GM12878 (cell line): ENCODE data around the gene HSPA12A. TPM values are rescaled to one million over a fixed set of nuclear protein-coding genes. Genes with fewer than 3 reads are reported as not detected.

Experiments
- ATAC-seq: fragments of 200-7000 bp; cut with Tn5 transposase; 3 replicates; pipeline ENCODE4 v1.9.1; 2020; ENCODE audit warnings: mild to moderate bottlenecking, moderate library complexity
- BruUV-seq: library from RNA; stranded (reverse); fragments of 400-500 nt; replicated peaks from 2 replicates; lab custom pipeline; 2021; lab: Mats Ljungman, UMichigan
- CTCF ChIA-PET: fragments of 300-600 bp; sonication (Branson Sonifier 250); formaldehyde crosslinking; extraction: SDS; loops from one replicate; lab custom pipeline; 2021; ENCODE audit warnings: inconsistent platforms; lab: Yijun Ruan, JAX
- POLR2A ChIA-PET: fragments of 350-600 bp; formaldehyde crosslinking; extraction: SDS; loops from one replicate; lab custom pipeline; 2021; ENCODE audit warnings: inconsistent platforms; lab: Charles Lee
- RAD21 ChIA-PET: fragments of 300-600 bp; sonication (Branson Sonifier 250); formaldehyde crosslinking; loops from one replicate; lab custom pipeline; 2023; ENCODE audit warnings: antibody characterized with exemption; ENCODE audit not compliant: unreplicated experiment; lab: Charles Lee
- SMC1A ChIA-PET: fragments of 300-600 bp; sonication (Branson Sonifier 250); formaldehyde crosslinking; loops from one replicate; lab custom pipeline; 2023; ENCODE audit not compliant: unreplicated experiment, uncharacterized antibody; lab: Charles Lee
- DNase-seq: peaks from one replicate; pipeline ENCODE4 v3.0.0-alpha.2; 2011; ENCODE audit warnings: low read depth, low spot score
- FAIRE-seq: peaks from 3 replicates; lab custom pipeline; 2011; peaks lifted over from hg19 to GRCh38; lab: Jason Lieb, UNC
- H2AFZ ChIP-seq: 2 replicates; pipeline ENCODE4 v1.6.0; 2011; ENCODE audit warnings: low read depth, low read length, control low read depth; ENCODE audit not compliant: control insufficient read depth
- H3K27ac ChIP-seq: 2 replicates; pipeline ENCODE4 v1.5.1; 2011; ENCODE audit warnings: control low read depth; ENCODE audit not compliant: control insufficient read depth, insufficient read depth
- H3K27me3 ChIP-seq, 2 experiments: replicated peaks in 1 of 2; 2 replicates each; pipeline versions ENCODE4 v1.6.0 to v1.6.1; 2011; ENCODE audit warnings: low read length in 1 of 2; ENCODE audit not compliant: control insufficient read depth in 2 of 2, insufficient read depth in 2 of 2
- H3K36me3 ChIP-seq, 2 experiments: 2 replicates each; pipeline ENCODE4 v1.5.1; 2011; ENCODE audit warnings: low read length in 1 of 2; ENCODE audit not compliant: control insufficient read depth in 2 of 2, insufficient read depth in 2 of 2
- H3K4me1 ChIP-seq: 2 replicates; pipeline ENCODE4 v1.6.1; 2011; ENCODE audit warnings: mild to moderate bottlenecking, low read length, moderate library complexity, mixed read lengths; ENCODE audit not compliant: control insufficient read depth, insufficient read depth
- H3K4me2 ChIP-seq: 2 replicates; pipeline ENCODE4 v1.6.0; 2011; ENCODE audit warnings: control low read depth; ENCODE audit not compliant: control insufficient read depth, insufficient read depth
- H3K4me3 ChIP-seq: fragments of 200-600 bp; sonication (generic); 2 replicates; pipeline ENCODE4 v1.5.1; 2016
- H3K79me2 ChIP-seq: 2 replicates; pipeline ENCODE4 v1.6.0; 2011; ENCODE audit warnings: low read length; ENCODE audit not compliant: control insufficient read depth, insufficient read depth
- H3K9ac ChIP-seq: 2 replicates; pipeline ENCODE4 v1.8.0; 2011; ENCODE audit warnings: low read length, control low read depth, mixed read lengths; ENCODE audit not compliant: control insufficient read depth, insufficient read depth
- H3K9me3 ChIP-seq: replicated peaks from 3 replicates; pipeline ENCODE4 v1.5.1; 2011; ENCODE audit warnings: mild to moderate bottlenecking, low read length; ENCODE audit not compliant: control insufficient read depth, insufficient read depth
- H4K20me1 ChIP-seq: 2 replicates; pipeline ENCODE4 v1.6.0; 2011; ENCODE audit not compliant: control insufficient read depth, insufficient read depth
- ASH2L ChIP-seq: fragments of 300-600, 200-600 bp; sonication (generic); IDR thresholded peaks from 2 replicates; pipeline ENCODE4 v1.6.1; 2017; ENCODE audit warnings: low read depth, mild to moderate bottlenecking, borderline replicate concordance
- BACH1 ChIP-seq: fragments of 450-650 bp; IDR thresholded peaks from 2 replicates; pipeline ENCODE4 v1.6.1; 2017; ENCODE audit warnings: mild to moderate bottlenecking, borderline replicate concordance
- NBN ChIP-seq: fragments of 450-650 bp; IDR thresholded peaks from 2 replicates; pipeline ENCODE4 v1.6.1; 2016
- POLR2AphosphoS5 ChIP-seq: IDR thresholded peaks from 2 replicates; pipeline ENCODE4 v1.6.1; 2011; ENCODE audit warnings: mild to moderate bottlenecking, low read length, inconsistent platforms
- ZBTB40 ChIP-seq: fragments of 450-650 bp; IDR thresholded peaks from 2 replicates; pipeline ENCODE4 v1.6.1; 2016; ENCODE audit warnings: mild to moderate bottlenecking, moderate library complexity, borderline replicate concordance
- ZNF24 ChIP-seq: fragments of 450-650 bp; IDR thresholded peaks from 2 replicates; pipeline ENCODE4 v1.6.1; 2017; ENCODE audit warnings: antibody characterized with exemption, mild to moderate bottlenecking
- WGBS: methylation state at CpG from one replicate; pipeline ENCODE4 v1.1.6; 2016; ENCODE audit warnings: low lambda C conversion rate; ENCODE audit not compliant: insufficient replicate concordance, insufficient coverage; ENCODE audit errors: missing lambda C conversion rate; 5-methylcytosine and 5-hydroxymethylcytosine counted together
- in situ Hi-C: fragments of 300-500 bp; cut with MboI; formaldehyde crosslinking; loops from 9 replicates; pipeline ENCODE4 v1.14.3; 2018; ENCODE audit warnings: mixed read lengths
- intact Hi-C: fragments of 100-400 bp; cut with micrococcal nuclease; formaldehyde crosslinking; loops from one replicate; pipeline ENCODE4 v1.14.2; 2022; ENCODE audit not compliant: unreplicated experiment
- polyA plus RNA-seq, 11 experiments: library from polyadenylated mRNA; depleted of rRNA in 4 of 11; unstranded in 6 of 11; stranded (reverse) in 5 of 11; fragments of >200 nt; fragmentation: Nextera tagmentation in 4 of 11; fragmentation: Illumina TruSeq in 1 of 11; extraction: Ambion mirVana in 4 of 11; extraction: Trizol in 1 of 11; gene quantifications; 1 replicate in 1 of 11; 2 replicates in 10 of 11; pipeline versions ENCODE4 v1.2.1 to v1.2.3, GENCODE V29; 2011 to 2016; ENCODE audit warnings: inconsistent platforms in 2 of 11, missing spikeins in 2 of 11, low read depth in 1 of 11
- total RNA-seq, 4 experiments: library from RNA; depleted of rRNA in 3 of 4; stranded (reverse); fragments of >200 nt in 3 of 4; fragmentation: Illumina TruSeq in 1 of 4; extraction: Trizol in 1 of 4; gene quantifications; 2 replicates each; pipeline versions ENCODE4 v1.2.1 to v1.2.3, GENCODE V29; 2013 to 2021
- TF ChIP-seq, protein P1 (sequence below): IDR thresholded peaks from 2 replicates; pipeline ENCODE4 v1.6.1; 2012; ENCODE audit warnings: low read depth, low read length, improper control_type of control experiment

The HSPA12A gene
- total and polyA plus RNA-seq, 10 of the 15 experiments (the other 5 are each of a cell fraction or from before 2014, with no cell fraction given) = 0.90 to 20.2 (median 2.8) TPM

GRCh38 chr10:116687633-116688032, 54.7 kb downstream of the HSPA12A start:
- DNase-seq = no peak
- Histone ChIP-seq H3K27ac (no peak overlapping the region), H3K9ac (no peak overlapping the region), H3K4me3 (no peak overlapping the region), H3K4me1 (no peaks in the 10 kb centered on the region), H3K9me3 (no peaks in the 10 kb centered on the region), H3K4me2 (no peak overlapping the region), H3K36me3 (no peaks in the 10 kb centered on the region), H4K20me1 (no peaks in the 10 kb centered on the region)
- ATAC-seq = no peak
- 18% methylated on average over 6 of the region's 6 CpGs for WGBS
- TF ChIP-seq POLR2AphosphoS5 = no peak
- no peak for TF ChIP-seq BACH1
- TF ChIP-seq ASH2L = no peak
- no peak for TF ChIP-seq NBN
- TF ChIP-seq ZNF24 = no peak
- TF ChIP-seq, protein P1, sequence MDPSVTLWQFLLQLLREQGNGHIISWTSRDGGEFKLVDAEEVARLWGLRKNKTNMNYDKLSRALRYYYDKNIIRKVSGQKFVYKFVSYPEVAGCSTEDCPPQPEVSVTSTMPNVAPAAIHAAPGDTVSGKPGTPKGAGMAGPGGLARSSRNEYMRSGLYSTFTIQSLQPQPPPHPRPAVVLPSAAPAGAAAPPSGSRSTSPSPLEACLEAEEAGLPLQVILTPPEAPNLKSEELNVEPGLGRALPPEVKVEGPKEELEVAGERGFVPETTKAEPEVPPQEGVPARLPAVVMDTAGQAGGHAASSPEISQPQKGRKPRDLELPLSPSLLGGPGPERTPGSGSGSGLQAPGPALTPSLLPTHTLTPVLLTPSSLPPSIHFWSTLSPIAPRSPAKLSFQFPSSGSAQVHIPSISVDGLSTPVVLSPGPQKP = no peak
- TF ChIP-seq ZBTB40 = no peak
- TF ChIP-seq, all 136 proteins: peak for 0
- RAD21 ChIA-PET = no interaction called here
- no peak overlapping the region for H2AFZ ChIP-seq
- FAIRE-seq = no peak
- POLR2A ChIA-PET = no interaction called here
- H3K27me3 ChIP-seq = no peaks in the 10 kb centered on the region
- BruUV-seq = no TSS peak
- no peaks in the 10 kb centered on the region for H3K79me2 ChIP-seq
- CTCF ChIA-PET = interaction anchor here (1.5 to 3.1 kb wide), 2 partner anchors 12 to 487 kb away, joined by 3 to 10 read pairs; no protein-coding TSS in a partner anchor
- intact Hi-C loops = no loop called here
- SMC1A ChIA-PET = interaction anchor here (1.2 kb wide), 1 partner anchor 101 kb away, joined by 3 read pairs; no protein-coding TSS in a partner anchor
- in situ Hi-C loops = loop anchor here (10.0 kb wide), 1 partner anchor 97 kb away; no protein-coding TSS in a partner anchor
